GM13977 (cell line): ENCODE measurements around the gene CTNND1.
A peak's percentile ranks its signal among the peaks of the same experiment; 100 is the strongest.

Source experiments
- DNase-seq: peaks from one replicate; pipeline ENCODE4 v3.0.0; 2012; ENCODE audit warnings: low spot score
- in situ Hi-C: fragments of 300-500 bp; cut with MboI; formaldehyde crosslinking; loops from one replicate; pipeline ENCODE4 v1.12.0; 2022; ENCODE audit warnings: low sequenced_read_pairs, low pct_unique_long_range_greater_than_20kb, mixed read lengths, inconsistent platforms; ENCODE audit not compliant: unreplicated experiment
- TF ChIP-seq, protein P1 (sequence below): IDR thresholded peaks from 2 replicates; pipeline ENCODE4 v1.5.1; 2012; ENCODE audit warnings: mild to moderate bottlenecking, control low read depth; ENCODE audit not compliant: insufficient read depth; ENCODE audit errors: extremely low read depth, missing control alignments

CTNND1 gene

GRCh38 chr11:57729479-57729878 lies 32.1 kb upstream of the CTNND1 start:
- in situ Hi-C loops = no loop called here
- no peak for DNase-seq
- TF ChIP-seq, protein P1, sequence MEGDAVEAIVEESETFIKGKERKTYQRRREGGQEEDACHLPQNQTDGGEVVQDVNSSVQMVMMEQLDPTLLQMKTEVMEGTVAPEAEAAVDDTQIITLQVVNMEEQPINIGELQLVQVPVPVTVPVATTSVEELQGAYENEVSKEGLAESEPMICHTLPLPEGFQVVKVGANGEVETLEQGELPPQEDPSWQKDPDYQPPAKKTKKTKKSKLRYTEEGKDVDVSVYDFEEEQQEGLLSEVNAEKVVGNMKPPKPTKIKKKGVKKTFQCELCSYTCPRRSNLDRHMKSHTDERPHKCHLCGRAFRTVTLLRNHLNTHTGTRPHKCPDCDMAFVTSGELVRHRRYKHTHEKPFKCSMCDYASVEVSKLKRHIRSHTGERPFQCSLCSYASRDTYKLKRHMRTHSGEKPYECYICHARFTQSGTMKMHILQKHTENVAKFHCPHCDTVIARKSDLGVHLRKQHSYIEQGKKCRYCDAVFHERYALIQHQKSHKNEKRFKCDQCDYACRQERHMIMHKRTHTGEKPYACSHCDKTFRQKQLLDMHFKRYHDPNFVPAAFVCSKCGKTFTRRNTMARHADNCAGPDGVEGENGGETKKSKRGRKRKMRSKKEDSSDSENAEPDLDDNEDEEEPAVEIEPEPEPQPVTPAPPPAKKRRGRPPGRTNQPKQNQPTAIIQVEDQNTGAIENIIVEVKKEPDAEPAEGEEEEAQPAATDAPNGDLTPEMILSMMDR = no peak

- no peak for DNase-seq
- TF ChIP-seq, protein P1 = no peak
- in situ Hi-C loops = no loop called here
Observed at GRCh38 chr11:57732661-57733060, 28.9 kb upstream of the CTNND1 start.

- no peak for DNase-seq
- in situ Hi-C loops = no loop called here
- TF ChIP-seq, protein P1 = no peak
Observed at GRCh38 chr11:57735619-57736298, 25.8 kb upstream of the CTNND1 start.

DNA sequence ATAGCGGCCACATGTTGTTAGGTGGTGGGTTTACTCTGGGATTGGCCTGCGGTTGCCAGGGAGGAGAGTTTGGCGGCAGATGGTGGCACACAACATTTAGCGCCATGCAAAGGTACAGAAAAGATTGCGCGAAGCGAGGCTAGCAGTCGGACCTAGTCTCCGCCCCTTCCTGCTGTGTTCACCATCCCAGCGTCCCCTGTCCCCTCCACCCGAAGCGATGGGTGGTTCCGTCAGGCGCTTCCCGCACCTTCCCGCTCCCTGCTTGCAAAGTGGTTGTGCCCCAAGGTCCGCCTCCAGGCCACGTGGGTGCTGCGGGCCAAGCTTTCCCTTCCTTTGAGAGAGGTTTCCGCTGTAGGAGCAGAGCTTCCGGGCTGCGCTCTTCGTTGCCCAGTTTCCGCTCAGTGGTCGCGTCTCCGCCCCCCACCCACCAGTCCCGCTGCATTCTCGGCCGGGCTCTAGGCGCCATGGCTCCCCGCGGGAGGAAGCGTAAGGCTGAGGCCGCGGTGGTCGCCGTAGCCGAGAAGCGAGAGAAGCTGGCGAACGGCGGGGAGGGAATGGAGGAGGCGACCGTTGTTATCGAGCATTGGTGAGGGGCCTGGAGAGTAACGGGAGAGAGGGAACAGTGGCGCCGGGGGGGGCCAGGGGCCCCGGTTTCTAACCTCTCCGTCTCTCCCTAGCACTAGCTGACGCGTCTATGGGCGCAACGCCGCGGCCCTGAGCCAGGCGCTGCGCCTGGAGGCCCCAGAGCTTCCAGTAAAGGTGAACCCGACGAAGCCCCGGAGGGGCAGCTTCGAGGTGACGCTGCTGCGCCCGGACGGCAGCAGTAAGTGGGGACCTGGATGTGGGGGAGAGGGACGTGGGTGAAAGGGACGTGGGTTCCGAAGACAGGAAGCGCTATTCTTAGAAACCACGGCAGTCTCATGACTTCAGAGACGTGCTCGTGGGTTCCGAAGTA lies 20.2 kb upstream of the CTNND1 start, which contains the start of gene SELENOH:
Gene SELENOH, plus strand, starts transcription at position 360 of the 955 bp plus-strand sequence. Its CDS starts 105 bp downstream, at position 465.
- peak; percentile 89 for DNase-seq
- in situ Hi-C loops = loop anchor here (10.0 kb wide), 1 partner anchor 53 kb away; no protein-coding TSS in a partner anchor
- TF ChIP-seq, protein P1 = no peak

DNA sequence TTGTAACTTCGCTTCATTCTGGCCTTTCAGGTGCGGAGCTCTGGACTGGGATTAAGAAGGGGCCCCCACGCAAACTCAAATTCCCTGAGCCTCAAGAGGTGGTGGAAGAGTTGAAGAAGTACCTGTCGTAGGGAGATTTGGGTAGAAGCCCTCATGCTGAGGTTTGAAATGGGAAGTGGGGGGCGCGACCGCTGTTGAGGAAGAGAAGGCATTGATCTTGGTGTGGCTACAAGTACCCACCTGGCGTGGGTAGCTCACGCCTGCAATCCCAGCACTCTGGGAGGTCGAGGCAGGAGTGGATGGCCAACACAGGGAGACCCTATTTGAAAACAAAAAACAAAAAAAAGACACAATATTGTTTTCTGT lies 19.5 kb upstream of the CTNND1 start:
- in situ Hi-C loops = loop anchor here (10.0 kb wide), 1 partner anchor 53 kb away; no protein-coding TSS in a partner anchor
- TF ChIP-seq, protein P1 = no peak
- DNase-seq = no peak

DNA sequence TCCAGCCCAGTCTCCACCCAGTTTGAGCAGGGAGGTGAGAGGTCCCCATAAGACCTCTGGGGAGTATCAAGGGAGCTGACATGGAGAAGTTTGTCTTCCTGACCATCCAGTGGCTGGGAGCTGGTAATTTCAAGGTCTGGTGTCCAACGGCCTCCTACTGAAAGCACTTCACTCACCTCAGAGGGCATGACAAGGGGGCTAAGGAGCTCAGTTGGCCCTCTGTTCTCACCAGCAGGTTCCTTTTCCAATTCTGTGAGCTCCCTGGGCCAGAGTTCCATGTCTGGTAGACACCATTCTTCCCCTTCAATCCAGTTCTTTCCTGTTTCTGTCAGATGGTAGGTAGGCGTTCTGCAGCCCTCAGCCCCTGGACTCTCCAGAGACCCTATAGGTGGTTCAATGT lies 17.2 kb upstream of the CTNND1 start:
- TF ChIP-seq, protein P1 = no peak
- in situ Hi-C loops = loop anchor here (10.0 kb wide), 1 partner anchor 50 kb away; no protein-coding TSS in a partner anchor
- DNase-seq = no peak
